Type B pancreatic cell (in vitro differentiated cells): Measurements from ENCODE around the gene TLE1. TPM values are rescaled to one million over a fixed set of nuclear protein-coding genes. Genes with fewer than 3 reads are reported as not detected.

Experiments used
- DNase-seq: peaks from one replicate; pipeline ENCODE4 v3.0.0; 2021; ENCODE audit warnings: mixed read lengths; ENCODE audit not compliant: unreplicated experiment; ENCODE audit errors: extremely low spot score
- H3K27ac Mint-ChIP-seq: 2 replicates; pipeline ENCODE4 v1.8.0; 2021; ENCODE audit warnings: mild to moderate bottlenecking, mixed read lengths
- H3K27me3 Mint-ChIP-seq: 2 replicates; pipeline ENCODE4 v1.8.0; 2021; ENCODE audit warnings: mixed read lengths
- H3K36me3 Mint-ChIP-seq: 2 replicates; pipeline ENCODE4 v1.8.0; 2021; ENCODE audit warnings: mixed read lengths
- H3K4me1 Mint-ChIP-seq: one replicate; pipeline ENCODE4 v1.8.0; 2021; ENCODE audit warnings: mixed read lengths; ENCODE audit not compliant: unreplicated experiment
- H3K4me3 Mint-ChIP-seq: 2 replicates; pipeline ENCODE4 v1.8.0; 2021; ENCODE audit warnings: mild to moderate bottlenecking, mixed read lengths
- H3K9me3 Mint-ChIP-seq: 2 replicates; pipeline ENCODE4 v1.8.0; 2021; ENCODE audit warnings: mixed read lengths
- CTCF ChIP-seq: fragments of 200-600 bp; sonication (generic); conservative IDR thresholded peaks from 2 replicates; pipeline ENCODE4 v1.5.0; 2021; ENCODE audit warnings: antibody characterized with exemption, mild to moderate bottlenecking
- total RNA-seq: library from RNA; stranded (reverse); gene quantifications from 2 replicates; pipeline ENCODE4 v1.2.1, GENCODE V29; 2021; ENCODE audit warnings: low replicate concordance

Gene TLE1
- total RNA-seq, 1 donor from 2014 or later, result 99.6 TPM

- Mint-ChIP-seq H3K27ac (no peak overlapping the region), H3K4me1 (peaks cover 18% of the 10 kb centered on the region), H3K27me3 (no peaks in the 10 kb centered on the region), H3K9me3 (no peaks in the 10 kb centered on the region), H3K4me3 (no peak overlapping the region), H3K36me3 (peaks cover 4% of the 10 kb centered on the region)
- DNase-seq, result no peak
- no peak for TF ChIP-seq CTCF
Observed at GRCh38 chr9:81570083-81570482, 119.3 kb downstream of the TLE1 start.

- peaks cover 14% of the 10 kb centered on the region for H3K27me3 Mint-ChIP-seq
- DNase-seq, result no peak
- TF ChIP-seq CTCF, result no peak
- no peak overlapping the region for H3K27ac Mint-ChIP-seq
- peaks cover 4% of the 10 kb centered on the region for H3K36me3 Mint-ChIP-seq
- H3K4me1 Mint-ChIP-seq, result peaks cover 6% of the 10 kb centered on the region
- no peak overlapping the region for H3K4me3 Mint-ChIP-seq
- H3K9me3 Mint-ChIP-seq, result peaks cover 6% of the 10 kb centered on the region
Observed at GRCh38 chr9:81566074-81566698, 123.2 kb downstream of the TLE1 start.

GRCh38 chr9:81565609-81566008, 123.7 kb downstream of the TLE1 start:
- peaks cover 4% of the 10 kb centered on the region for H3K36me3 Mint-ChIP-seq
- H3K4me3 Mint-ChIP-seq, result no peak overlapping the region
- peaks cover 17% of the 10 kb centered on the region for H3K27me3 Mint-ChIP-seq
- no peak for DNase-seq
- H3K4me1 Mint-ChIP-seq, result peaks cover 9% of the 10 kb centered on the region
- peaks cover 6% of the 10 kb centered on the region for H3K9me3 Mint-ChIP-seq
- H3K27ac Mint-ChIP-seq, result no peak overlapping the region
- TF ChIP-seq CTCF, result no peak

- peaks cover 18% of the 10 kb centered on the region for H3K27me3 Mint-ChIP-seq
Observed at GRCh38 chr9:81565144-81565543, 124.2 kb downstream of the TLE1 start.

GRCh38 chr9:81564632-81565031, 124.7 kb downstream of the TLE1 start:
- peaks cover 6% of the 10 kb centered on the region for H3K9me3 Mint-ChIP-seq
- no peak overlapping the region for H3K27ac Mint-ChIP-seq
- DNase-seq, result no peak
- H3K36me3 Mint-ChIP-seq, result peaks cover 4% of the 10 kb centered on the region
- H3K27me3 Mint-ChIP-seq, result peaks cover 23% of the 10 kb centered on the region
- H3K4me1 Mint-ChIP-seq, result peaks cover 15% of the 10 kb centered on the region
- H3K4me3 Mint-ChIP-seq, result no peak overlapping the region
- TF ChIP-seq CTCF, result no peak

More at GRCh38 chr9:81565144-81565543, 124.2 kb downstream of the TLE1 start:
- no peak overlapping the region for H3K27ac Mint-ChIP-seq
- H3K4me3 Mint-ChIP-seq, result no peak overlapping the region
- TF ChIP-seq CTCF, result no peak
- H3K36me3 Mint-ChIP-seq, result peaks cover 4% of the 10 kb centered on the region
- no peak for DNase-seq
- H3K4me1 Mint-ChIP-seq, result peaks cover 10% of the 10 kb centered on the region
- peaks cover 6% of the 10 kb centered on the region for H3K9me3 Mint-ChIP-seq
